ENCODE results near the gene OST4. TPM values are rescaled to one million over a fixed set of nuclear protein-coding genes. Genes with fewer than 3 reads are reported as not detected.

Gene OST4
- polyA plus RNA-seq, 3 donors = 209 to 635 (median 615) TPM

DNA sequence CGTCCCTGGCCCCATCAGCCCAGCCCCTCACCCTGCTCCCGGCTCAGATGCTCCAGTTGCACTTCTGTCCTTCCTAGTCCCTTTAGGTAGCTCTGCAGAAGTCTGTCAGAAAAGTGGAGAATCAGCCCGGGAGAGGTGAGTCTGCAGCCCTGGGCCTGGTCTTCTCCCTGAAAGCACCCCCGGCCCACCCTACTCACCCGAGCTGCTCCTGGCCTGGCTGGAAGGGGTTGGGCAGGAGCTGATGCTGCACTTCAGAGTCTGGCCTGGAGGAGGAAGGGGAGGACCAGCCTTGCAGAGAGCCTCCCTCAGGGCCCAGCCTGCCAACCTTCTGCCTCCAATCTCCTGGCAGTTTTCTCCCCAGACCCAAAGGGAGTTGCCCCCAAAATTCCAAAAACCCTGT is 30.9 kb upstream of the OST4 start:
- Histone ChIP-seq H3K36me3 (replicated peaks in 1 of 2; ENCODE audit: control insufficient read depth in 1 of 2, insufficient read depth in 2 of 2, low read length in 2 of 2) (no peaks in the 10 kb centered on the region), H3K4me1 (ENCODE audit: control insufficient read depth in 1 of 2, insufficient read depth in 2 of 2, low read length in 2 of 2) (peaks cover 4 to 5% of the 10 kb centered on the region in 2 donors), H3K4me2 (replicated peaks; ENCODE audit: extremely low read depth, low read length, poor library complexity, severe bottlenecking) (no peak overlapping the region), H3K9me3 (replicated peaks in 1 of 2; ENCODE audit: control insufficient read depth in 1 of 2, insufficient read depth in 1 of 2, low read length in 2 of 2) (no peaks in the 10 kb centered on the region), H3K27ac (ENCODE audit: low read depth in 1 of 2, low read length in 2 of 2) (no peak overlapping the region), H3K79me2 (ENCODE audit: insufficient read depth, low read length) (no peaks in the 10 kb centered on the region), H4K20me1 (ENCODE audit: insufficient read depth, low read length) (no peaks in the 10 kb centered on the region), H3K27me3 (ENCODE audit: control insufficient read depth in 2 of 2, insufficient read depth in 2 of 2, low read length in 2 of 2) (no peaks in the 10 kb centered on the region), H3K4me3 (replicated peaks in 1 of 3; ENCODE audit: low read depth in 2 of 3, low read length in 3 of 3) (no peak overlapping the region), H3K9ac (ENCODE audit: insufficient read depth, low read length, poor library complexity, severe bottlenecking) (no peak overlapping the region), H2AFZ (ENCODE audit: insufficient read depth, low read depth, low read length, poor library complexity, severe bottlenecking) (no peak overlapping the region)
- intact Hi-C loops (cut with micrococcal nuclease) = loop anchor here in 1 of 2 donors (5.0 kb wide), 1 partner anchor 65 kb away; no protein-coding TSS in a partner anchor
- peaks cover 0 to 6% (median 2%) of the 10 kb centered on the region in 3 donors for H3K27me3 Mint-ChIP-seq (ENCODE audit: low read depth in 3 of 3)
- no peak for TF ChIP-seq CTCF (IDR thresholded peaks at IDR 0.05)
- H3K4me1 Mint-ChIP-seq = peaks cover 2% of the 10 kb centered on the region
- H3K36me3 Mint-ChIP-seq = no peaks in the 10 kb centered on the region
- no peak for DNase-seq
- no peaks in the 10 kb centered on the region for H3K9me3 Mint-ChIP-seq
- H3K4me3 Mint-ChIP-seq = no peak overlapping the region
- WGBS (ENCODE audit: insufficient coverage) = 100% methylated on average over 2 of the region's 5 CpGs
- H3K27ac Mint-ChIP-seq = no peak overlapping the region

- Mint-ChIP-seq H3K27ac (no peak overlapping the region), H3K4me1 (peaks cover 21% of the 10 kb centered on the region), H3K9me3 (no peaks in the 10 kb centered on the region), H3K36me3 (no peaks in the 10 kb centered on the region), H3K4me3 (no peak overlapping the region), H3K27me3 (ENCODE audit: low read depth in 3 of 3) (peaks cover 0 to 5% (median 1%) of the 10 kb centered on the region in 3 donors)
- WGBS (ENCODE audit: insufficient coverage) = 92% methylated on average over 9 of the region's 10 CpGs
- peaks cover 23 to 24% of the 10 kb centered on the region in 2 donors for H3K4me1 ChIP-seq (ENCODE audit: control insufficient read depth in 1 of 2, insufficient read depth in 2 of 2, low read length in 2 of 2)
- no peaks in the 10 kb centered on the region for H3K79me2 ChIP-seq (ENCODE audit: insufficient read depth, low read length)
- no peaks in the 10 kb centered on the region for H3K36me3 ChIP-seq (replicated peaks in 1 of 2; ENCODE audit: control insufficient read depth in 1 of 2, insufficient read depth in 2 of 2, low read length in 2 of 2)
- H3K27ac ChIP-seq (ENCODE audit: low read depth in 1 of 2, low read length in 2 of 2) = no peak overlapping the region
- no peaks in the 10 kb centered on the region for H3K27me3 ChIP-seq (ENCODE audit: control insufficient read depth in 2 of 2, insufficient read depth in 2 of 2, low read length in 2 of 2)
- intact Hi-C loops (cut with micrococcal nuclease) = loop anchor here in 1 of 2 donors (5.0 kb wide), 1 partner anchor 67 kb away; no protein-coding TSS in a partner anchor
- H3K4me3 ChIP-seq (replicated peaks in 1 of 3; ENCODE audit: low read depth in 2 of 3, low read length in 3 of 3) = no peak overlapping the region
- no peak overlapping the region for H3K9ac ChIP-seq (ENCODE audit: insufficient read depth, low read length, poor library complexity, severe bottlenecking)
- H3K9me3 ChIP-seq (replicated peaks in 1 of 2; ENCODE audit: control insufficient read depth in 1 of 2, insufficient read depth in 1 of 2, low read length in 2 of 2) = no peaks in the 10 kb centered on the region
- DNase-seq = no peak
- no peaks in the 10 kb centered on the region for H4K20me1 ChIP-seq (ENCODE audit: insufficient read depth, low read length)
- no peak overlapping the region for H2AFZ ChIP-seq (ENCODE audit: insufficient read depth, low read depth, low read length, poor library complexity, severe bottlenecking)
- TF ChIP-seq CTCF (IDR thresholded peaks at IDR 0.05) = no peak
- H3K4me2 ChIP-seq (replicated peaks; ENCODE audit: extremely low read depth, low read length, poor library complexity, severe bottlenecking) = no peak overlapping the region
Measured at GRCh38 chr2:27100036-27100435, 28.6 kb upstream of the OST4 start.

All from CD14-positive monocyte (primary cell).